Gastroesophageal sphincter (tissue), 4 donors: ENCODE data around the gene UBE2F. TPM values are rescaled to one million over a fixed set of nuclear protein-coding genes. Genes with fewer than 3 reads are reported as not detected.

Source experiments
- ATAC-seq: fragments of 150-250 bp; one replicate; pipeline ENCODE4 v1.9.1; 2016; ENCODE audit warnings: mild to moderate bottlenecking, moderate library complexity
- H3K27ac ChIP-seq, 4 donors: fragments of 200-600 bp; sonication (generic) in 3 of 4; 1 replicate in 3 of 4; 2 replicates in 1 of 4; pipeline ENCODE4 v1.5.1; 2016 to 2019
- H3K27me3 ChIP-seq: fragments of 200-600 bp; sonication (generic); one replicate; pipeline ENCODE4 v1.5.1; 2019
- H3K36me3 ChIP-seq, 2 donors: fragments of 200-600 bp; sonication (generic); one replicate each; pipeline ENCODE4 v1.5.1; 2019; ENCODE audit warnings: control low read depth in 1 of 2
- H3K4me1 ChIP-seq, 3 donors: fragments of 200-600 bp; sonication (generic); 1 replicate in 2 of 3; 2 replicates in 1 of 3; pipeline ENCODE4 v1.5.1; 2016 to 2019; ENCODE audit warnings: control low read depth in 2 of 3
- H3K4me3 ChIP-seq, 2 donors: fragments of 200-600 bp; sonication (generic); one replicate each; pipeline ENCODE4 v1.5.1; 2019; ENCODE audit warnings: mild to moderate bottlenecking in 1 of 2, moderate library complexity in 1 of 2
- H3K9me3 ChIP-seq, 3 donors: fragments of 200-600 bp; sonication (generic); one replicate each; pipeline ENCODE4 v1.5.1; 2017 to 2019; ENCODE audit warnings: control low read depth in 2 of 3
- EP300 ChIP-seq: sonication (generic); formaldehyde crosslinking; IDR thresholded peaks from one replicate; pipeline ENCODE4 v1.6.1; 2017; ENCODE audit warnings: antibody characterized with exemption, mild to moderate bottlenecking
- POLR2A ChIP-seq, 2 donors: fragments of 450-650 bp; IDR thresholded peaks; one replicate each; pipeline ENCODE4 v1.6.1; 2017; ENCODE audit warnings: antibody characterized with exemption in 2 of 2, mild to moderate bottlenecking in 2 of 2, moderate library complexity in 1 of 2
- POLR2AphosphoS5 ChIP-seq: sonication (generic); formaldehyde crosslinking; IDR thresholded peaks from one replicate; pipeline ENCODE4 v1.6.1; 2017; ENCODE audit warnings: antibody characterized with exemption
- WGBS, 2 donors: methylation state at CpG; one replicate each; pipeline ENCODE4 v1.1.5; 2018; ENCODE audit warnings: low coverage in 1 of 2; 5-methylcytosine and 5-hydroxymethylcytosine counted together
- total RNA-seq, 4 donors: library from RNA; depleted of rRNA; stranded (reverse); fragments of >200 nt; gene quantifications; one replicate each; pipeline ENCODE4 v1.1.0, GENCODE V29; 2016
- TF ChIP-seq, protein P1 (sequence below), 4 experiments: fragments of 200-600 bp in 2 of 4; fragments of 450-650 bp in 2 of 4; sonication (generic) in 1 of 4; IDR thresholded peaks; one replicate each; pipeline ENCODE4 v1.5.1; 2017 to 2019; ENCODE audit warnings: antibody characterized with exemption in 4 of 4, mild to moderate bottlenecking in 2 of 4, moderate library complexity in 2 of 4

Gene UBE2F
- total RNA-seq, 4 donors from 2014 or later, result 85.0 to 99.5 (median 96.3) TPM

GRCh38 chr2:238059505-238059904 is 92.7 kb downstream of the UBE2F start:
- ATAC-seq, result no peak
- Histone ChIP-seq H3K27ac (no peak overlapping the region), H3K9me3 (no peaks in the 10 kb centered on the region), H3K36me3 (peaks cover 0 to 3% of the 10 kb centered on the region in 2 donors), H3K4me3 (peak overlapping the region in 1 of 2 donors; percentile 93), H3K27me3 (peaks cover 8% of the 10 kb centered on the region), H3K4me1 (peaks cover 0 to 28% (median 4%) of the 10 kb centered on the region in 3 donors)
- TF ChIP-seq EP300 (no peak), POLR2AphosphoS5 (no peak), POLR2A (IDR thresholded peaks at IDR 0.05) (no peak)
- TF ChIP-seq, protein P1, sequence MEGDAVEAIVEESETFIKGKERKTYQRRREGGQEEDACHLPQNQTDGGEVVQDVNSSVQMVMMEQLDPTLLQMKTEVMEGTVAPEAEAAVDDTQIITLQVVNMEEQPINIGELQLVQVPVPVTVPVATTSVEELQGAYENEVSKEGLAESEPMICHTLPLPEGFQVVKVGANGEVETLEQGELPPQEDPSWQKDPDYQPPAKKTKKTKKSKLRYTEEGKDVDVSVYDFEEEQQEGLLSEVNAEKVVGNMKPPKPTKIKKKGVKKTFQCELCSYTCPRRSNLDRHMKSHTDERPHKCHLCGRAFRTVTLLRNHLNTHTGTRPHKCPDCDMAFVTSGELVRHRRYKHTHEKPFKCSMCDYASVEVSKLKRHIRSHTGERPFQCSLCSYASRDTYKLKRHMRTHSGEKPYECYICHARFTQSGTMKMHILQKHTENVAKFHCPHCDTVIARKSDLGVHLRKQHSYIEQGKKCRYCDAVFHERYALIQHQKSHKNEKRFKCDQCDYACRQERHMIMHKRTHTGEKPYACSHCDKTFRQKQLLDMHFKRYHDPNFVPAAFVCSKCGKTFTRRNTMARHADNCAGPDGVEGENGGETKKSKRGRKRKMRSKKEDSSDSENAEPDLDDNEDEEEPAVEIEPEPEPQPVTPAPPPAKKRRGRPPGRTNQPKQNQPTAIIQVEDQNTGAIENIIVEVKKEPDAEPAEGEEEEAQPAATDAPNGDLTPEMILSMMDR (IDR thresholded peaks at IDR 0.05), result no peak
- WGBS, 2 donors, result 65 to 72% methylated on average over 3 of the region's 3 CpGs

DNA sequence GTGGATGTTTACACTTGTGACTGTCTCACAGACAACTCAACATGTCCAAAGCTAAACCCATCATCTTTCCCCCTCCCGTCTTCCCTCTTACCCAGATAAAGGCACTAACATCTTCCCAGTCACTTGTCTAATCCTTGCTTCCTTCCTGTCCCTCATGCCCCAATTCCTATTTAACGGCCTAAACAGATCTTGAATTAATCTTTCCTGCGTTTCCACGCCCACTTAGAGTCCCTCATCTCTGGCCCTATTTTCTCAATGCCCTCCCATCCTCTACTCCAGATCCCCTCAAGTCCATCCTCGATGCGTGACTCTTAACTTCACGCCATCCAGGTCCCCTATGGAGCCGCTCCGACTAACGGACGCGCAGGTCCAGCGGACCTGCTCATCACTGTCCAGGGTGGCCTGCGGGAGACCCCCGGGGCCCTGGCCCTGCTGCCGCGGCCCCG is 93.3 kb downstream of the UBE2F start:
- Histone ChIP-seq H3K9me3 (no peaks in the 10 kb centered on the region), H3K4me1 (peaks cover 0 to 28% (median 4%) of the 10 kb centered on the region in 3 donors), H3K27ac (peak overlapping the region; percentile 39 to 94 (median 92)), H3K27me3 (peaks cover 3% of the 10 kb centered on the region), H3K36me3 (peaks cover 0 to 9% of the 10 kb centered on the region in 2 donors), H3K4me3 (peak overlapping the region; percentile 47 to 93)
- ATAC-seq, result no peak
- TF ChIP-seq EP300 (no peak), POLR2AphosphoS5 (no peak), POLR2A (IDR thresholded peaks at IDR 0.05) (no peak)
- TF ChIP-seq, protein P1 (IDR thresholded peaks at IDR 0.05), result no peak
- 0% methylated on average over 5 to 10 of the region's 18 CpGs for WGBS, 2 donors

GRCh38 chr2:238060542-238061314 is 93.9 kb downstream of the UBE2F start, which contains the start of gene SCLY:
Gene SCLY (plus strand): TSS chr2:238061001. CDS start chr2:238061055, 54 bp downstream.
- TF ChIP-seq POLR2AphosphoS5, result peak; percentile 90
- TF ChIP-seq, protein P1 (IDR thresholded peaks at IDR 0.05), result peak in 1 of 4 experiments; percentile 18
- peak; percentile 81 to 85 for TF ChIP-seq POLR2A (IDR thresholded peaks at IDR 0.05)
- TF ChIP-seq EP300, result no peak
- H3K4me1 ChIP-seq, result peaks cover 0 to 28% (median 4%) of the 10 kb centered on the region in 3 donors
- ATAC-seq, result peak; percentile 99
- H3K36me3 ChIP-seq, result peaks cover 0 to 13% of the 10 kb centered on the region in 2 donors
- no peaks in the 10 kb centered on the region for H3K9me3 ChIP-seq
- H3K4me3 ChIP-seq, result peak within 1 kb of the TSS; percentile 47 to 93
- WGBS, 2 donors, result 0% methylated on average over 5 to 7 of the region's 98 CpGs
- H3K27ac ChIP-seq, result peak within 1 kb of the TSS; percentile 39 to 94 (median 92)
- no peaks in the 10 kb centered on the region for H3K27me3 ChIP-seq

GRCh38 chr2:238061315-238062202 is 94.7 kb downstream of the UBE2F start:
- Histone ChIP-seq H3K27ac (peak overlapping the region; percentile 2 to 94 (median 92)), H3K36me3 (peaks cover 0 to 21% of the 10 kb centered on the region in 2 donors), H3K27me3 (no peaks in the 10 kb centered on the region), H3K4me1 (peaks cover 0 to 28% (median 4%) of the 10 kb centered on the region in 3 donors), H3K9me3 (no peaks in the 10 kb centered on the region), H3K4me3 (peak overlapping the region; percentile 47 to 93)
- whole genome bisulfite sequencing, 2 donors, result 3 to 5% methylated on average over 19 to 22 of the region's 29 CpGs
- TF ChIP-seq POLR2A (IDR thresholded peaks at IDR 0.05) (no peak), POLR2AphosphoS5 (no peak)
- no peak for ATAC-seq
